HG02970 (cell line): ENCODE results near the gene SLX1A.
"Not testable (repeated sequence)": the region's sequence is repeated elsewhere in the genome, so short reads cannot be mapped to it uniquely, and the experiment has no call there.

ENCODE experiments used
- ATAC-seq: cut with Tn5 transposase; IDR thresholded peaks from one replicate; pipeline ENCODE4 v1.9.1; 2021; ENCODE audit warnings: mild to moderate bottlenecking, moderate library complexity, moderate number of reproducible peaks; ENCODE audit not compliant: unreplicated experiment, low FRiP score

Gene SLX1A

GRCh38 chr16:30207063-30207704 is 13.5 kb downstream of the SLX1A start:
- not testable (repeated sequence) for ATAC-seq

GRCh38 chr16:30209032-30209431 is 15.4 kb downstream of the SLX1A start:
- ATAC-seq: not testable (repeated sequence)

- not testable (repeated sequence) for ATAC-seq
Measured at GRCh38 chr16:30211414-30211813, 17.7 kb downstream of the SLX1A start.

- not testable (repeated sequence) for ATAC-seq
Measured at GRCh38 chr16:30217082-30217481, 23.4 kb downstream of the SLX1A start.
